Body of pancreas (tissue), 4 donors: ENCODE data around the gene ZNF668.

Source experiments
- POLR2A ChIP-seq, 3 donors: fragments of 450-650 bp; IDR thresholded peaks; one replicate each; pipeline ENCODE4 v1.6.1; 2016; ENCODE audit warnings: antibody characterized with exemption in 3 of 3, mild to moderate bottlenecking in 2 of 3
- TF ChIP-seq, protein P1 (sequence below), 7 experiments: fragments of 450-650 bp in 4 of 7; fragments of 200-600 bp in 3 of 7; sonication (generic) in 3 of 7; IDR thresholded peaks; one replicate each; pipeline ENCODE4 v1.5.1; 2016 to 2019; ENCODE audit warnings: antibody characterized with exemption in 7 of 7

DNA sequence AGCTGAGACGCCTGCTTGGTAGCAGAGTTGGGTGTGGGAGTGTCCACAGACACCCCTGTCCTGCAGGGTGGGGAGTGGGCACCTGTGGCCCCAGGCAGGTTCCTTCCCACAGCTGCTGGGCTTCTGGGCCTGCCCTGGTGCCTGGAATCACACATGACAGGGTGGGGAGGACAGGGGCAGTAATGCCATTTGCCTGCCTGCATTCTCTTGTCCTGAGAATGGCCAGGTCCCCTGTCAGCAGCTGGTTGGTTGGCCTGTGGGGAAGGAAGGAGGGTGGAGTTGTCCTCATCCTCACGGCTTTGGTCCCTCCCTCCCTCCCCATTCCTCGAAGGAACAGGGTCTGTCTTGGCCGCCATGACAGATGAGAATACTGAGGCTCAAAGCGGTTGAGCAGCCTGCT lies 9.5 kb upstream of the ZNF668 start:
- TF ChIP-seq, protein P1, sequence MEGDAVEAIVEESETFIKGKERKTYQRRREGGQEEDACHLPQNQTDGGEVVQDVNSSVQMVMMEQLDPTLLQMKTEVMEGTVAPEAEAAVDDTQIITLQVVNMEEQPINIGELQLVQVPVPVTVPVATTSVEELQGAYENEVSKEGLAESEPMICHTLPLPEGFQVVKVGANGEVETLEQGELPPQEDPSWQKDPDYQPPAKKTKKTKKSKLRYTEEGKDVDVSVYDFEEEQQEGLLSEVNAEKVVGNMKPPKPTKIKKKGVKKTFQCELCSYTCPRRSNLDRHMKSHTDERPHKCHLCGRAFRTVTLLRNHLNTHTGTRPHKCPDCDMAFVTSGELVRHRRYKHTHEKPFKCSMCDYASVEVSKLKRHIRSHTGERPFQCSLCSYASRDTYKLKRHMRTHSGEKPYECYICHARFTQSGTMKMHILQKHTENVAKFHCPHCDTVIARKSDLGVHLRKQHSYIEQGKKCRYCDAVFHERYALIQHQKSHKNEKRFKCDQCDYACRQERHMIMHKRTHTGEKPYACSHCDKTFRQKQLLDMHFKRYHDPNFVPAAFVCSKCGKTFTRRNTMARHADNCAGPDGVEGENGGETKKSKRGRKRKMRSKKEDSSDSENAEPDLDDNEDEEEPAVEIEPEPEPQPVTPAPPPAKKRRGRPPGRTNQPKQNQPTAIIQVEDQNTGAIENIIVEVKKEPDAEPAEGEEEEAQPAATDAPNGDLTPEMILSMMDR (IDR thresholded peaks at IDR 0.05): no peak
- no peak for TF ChIP-seq POLR2A (IDR thresholded peaks at IDR 0.05)
